Measurements from ENCODE around the gene EIF3D. TPM values are rescaled to one million over a fixed set of nuclear protein-coding genes. Genes with fewer than 3 reads are reported as not detected.
"Not testable (repeated sequence)": the region's sequence is repeated elsewhere in the genome, so short reads cannot be mapped to it uniquely, and the experiment has no call there.

EIF3D gene
- total and polyA plus RNA-seq, 4 experiments from 2014 or later: 137 to 228 (median 206) TPM

DNA sequence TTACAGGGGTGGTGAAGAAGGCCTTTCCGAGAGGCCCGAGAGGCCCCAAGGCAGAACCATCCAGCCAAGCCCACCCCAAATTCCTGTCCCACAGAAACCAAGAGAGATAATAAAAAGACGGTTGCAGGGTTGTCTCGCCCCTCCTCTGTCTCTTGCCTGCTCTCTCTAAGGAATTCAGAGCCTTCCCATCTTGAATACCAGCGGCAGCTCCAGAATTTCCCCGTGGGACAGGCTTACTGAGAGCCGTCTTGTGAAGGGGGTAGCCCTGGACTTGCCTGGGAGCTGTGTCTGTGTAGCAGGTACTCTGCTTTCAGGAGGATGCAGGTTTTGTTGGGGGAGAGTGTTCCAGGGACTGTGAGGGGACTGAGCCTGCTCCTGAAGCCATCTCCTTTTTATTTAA, 9.6 kb upstream of the EIF3D start:
- Histone ChIP-seq H3K9me3 (ENCODE audit: control insufficient read depth in 1 of 2, low read length in 2 of 2) (no peaks in the 10 kb centered on the region), H3K4me3 (ENCODE audit: low read length in 2 of 2) (no peak overlapping the region), H3K27ac (ENCODE audit: low read depth, low read length) (no peak overlapping the region), H3K4me1 (ENCODE audit: insufficient read depth, low read length) (peaks cover 6% of the 10 kb centered on the region), H3K36me3 (ENCODE audit: insufficient read depth, low read length) (no peaks in the 10 kb centered on the region), H3K27me3 (ENCODE audit: insufficient read depth, low read length) (no peaks in the 10 kb centered on the region)
- Mint-ChIP-seq H3K4me3 (no peak overlapping the region), H3K27ac (no peak overlapping the region), H3K4me1 (peaks cover 0 to 7% (median 6%) of the 10 kb centered on the region in 4 donors), H3K27me3 (no peaks in the 10 kb centered on the region), H3K9me3 (peaks cover 0 to 4% (median 0%) of the 10 kb centered on the region in 8 donors), H3K36me3 (no peaks in the 10 kb centered on the region)
- CTCF ChIA-PET (ENCODE audit: partially characterized antibody): no interaction called here
- DNase-seq: no peak
- intact Hi-C loops (cut with micrococcal nuclease): no loop called here
- POLR2A ChIA-PET (ENCODE audit: partially characterized antibody): interaction anchor here (1.0 kb wide), 1 partner anchor 10 kb away, joined by 4 read pairs; the partner anchor contains the start of gene EIF3D

- Mint-ChIP-seq H3K36me3 (no peaks in the 10 kb centered on the region), H3K4me3 (no peak overlapping the region), H3K27ac (no peak overlapping the region), H3K9me3 (peaks cover 0 to 4% (median 0%) of the 10 kb centered on the region in 8 donors), H3K27me3 (peaks cover 1% of the 10 kb centered on the region in 2 donors), H3K4me1 (peaks cover 0 to 2% (median 1%) of the 10 kb centered on the region in 4 donors)
- intact Hi-C loops (cut with micrococcal nuclease): no loop called here
- H3K9me3 ChIP-seq (ENCODE audit: control insufficient read depth in 1 of 2, low read length in 2 of 2): no peaks in the 10 kb centered on the region
- H3K4me3 ChIP-seq (ENCODE audit: low read length in 2 of 2): no peak overlapping the region
- peaks cover 1% of the 10 kb centered on the region for H3K4me1 ChIP-seq (ENCODE audit: insufficient read depth, low read length)
- CTCF ChIA-PET (ENCODE audit: partially characterized antibody): no interaction called here
- no peaks in the 10 kb centered on the region for H3K36me3 ChIP-seq (ENCODE audit: insufficient read depth, low read length)
- POLR2A ChIA-PET (ENCODE audit: partially characterized antibody): no interaction called here
- DNase-seq: no peak
- H3K27ac ChIP-seq (ENCODE audit: low read depth, low read length): no peak overlapping the region
- no peaks in the 10 kb centered on the region for H3K27me3 ChIP-seq (ENCODE audit: insufficient read depth, low read length)
Observed at GRCh38 chr22:36536717-36537116, 7.8 kb upstream of the EIF3D start.

DNA sequence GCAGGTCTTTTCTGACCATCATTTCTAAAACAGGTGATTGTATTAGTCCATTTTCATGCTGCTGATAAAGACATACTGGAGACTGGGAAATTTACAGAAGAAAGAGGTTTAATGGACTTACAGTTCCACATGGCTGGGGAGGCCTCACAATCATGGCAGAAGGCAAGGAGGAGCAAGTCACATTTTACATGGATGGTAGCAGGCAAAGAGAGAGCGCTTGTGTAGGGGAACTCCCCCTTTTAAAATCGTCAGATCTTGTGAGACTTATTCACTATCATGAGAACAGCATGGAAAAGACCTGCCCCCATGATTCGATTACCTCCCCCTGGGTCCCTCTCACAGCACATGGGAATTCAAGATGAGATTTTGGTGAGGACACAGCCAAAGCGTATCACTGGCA, 4.4 kb upstream of the EIF3D start:
- CTCF ChIA-PET (ENCODE audit: partially characterized antibody); H3K27me3 ChIP-seq (ENCODE audit: insufficient read depth, low read length); H3K36me3 ChIP-seq (ENCODE audit: insufficient read depth, low read length); H3K27ac ChIP-seq (ENCODE audit: low read depth, low read length); H3K27me3 Mint-ChIP-seq; H3K9me3 Mint-ChIP-seq; H3K27ac Mint-ChIP-seq; H3K4me3 ChIP-seq (ENCODE audit: low read length in 2 of 2); H3K9me3 ChIP-seq (ENCODE audit: control insufficient read depth in 1 of 2, low read length in 2 of 2); H3K36me3 Mint-ChIP-seq; POLR2A ChIA-PET (ENCODE audit: partially characterized antibody); DNase-seq; H3K4me3 Mint-ChIP-seq; intact Hi-C loops (cut with micrococcal nuclease): not testable (repeated sequence)
- H3K4me1 Mint-ChIP-seq: peaks cover 0 to 14% (median 2%) of the 10 kb centered on the region in 4 donors
- peaks cover 13% of the 10 kb centered on the region for H3K4me1 ChIP-seq (ENCODE audit: insufficient read depth, low read length)

GRCh38 chr22:36532466-36532865, 3.5 kb upstream of the EIF3D start:
- Histone ChIP-seq H3K9me3 (ENCODE audit: control insufficient read depth in 1 of 2, low read length in 2 of 2) (no peaks in the 10 kb centered on the region), H3K4me3 (ENCODE audit: low read length in 2 of 2) (no peak overlapping the region), H3K27me3 (ENCODE audit: insufficient read depth, low read length) (no peaks in the 10 kb centered on the region), H3K27ac (ENCODE audit: low read depth, low read length) (no peak overlapping the region), H3K4me1 (ENCODE audit: insufficient read depth, low read length) (peaks cover 20% of the 10 kb centered on the region), H3K36me3 (ENCODE audit: insufficient read depth, low read length) (no peaks in the 10 kb centered on the region)
- no peak for DNase-seq
- intact Hi-C loops (cut with micrococcal nuclease): no loop called here
- Mint-ChIP-seq H3K36me3 (peaks cover 0 to 6% of the 10 kb centered on the region in 2 donors), H3K9me3 (peaks cover 0 to 4% (median 0%) of the 10 kb centered on the region in 8 donors), H3K27me3 (peaks cover 1% of the 10 kb centered on the region in 2 donors), H3K4me1 (peaks cover 4 to 22% (median 6%) of the 10 kb centered on the region in 4 donors), H3K27ac (peak overlapping the region in 1 of 7 donors; percentile 15), H3K4me3 (peak overlapping the region in 1 of 8 donors; percentile 67)
- ChIA-PET CTCF (ENCODE audit: partially characterized antibody) (no interaction called here), POLR2A (ENCODE audit: partially characterized antibody) (no interaction called here)

GRCh38 chr22:36528341-36528740, 625 bp downstream of the EIF3D start:
- Mint-ChIP-seq H3K27ac (peak overlapping the region; percentile 95 to 99 (median 99)), H3K9me3 (peaks cover 0 to 3% (median 0%) of the 10 kb centered on the region in 8 donors), H3K4me1 (peaks cover 11 to 35% (median 16%) of the 10 kb centered on the region in 4 donors), H3K27me3 (peaks cover 1% of the 10 kb centered on the region in 2 donors), H3K4me3 (peak overlapping the region; percentile 89 to 97 (median 95)), H3K36me3 (peaks cover 34 to 46% of the 10 kb centered on the region in 2 donors)
- Histone ChIP-seq H3K4me3 (ENCODE audit: low read length in 2 of 2) (peak overlapping the region; percentile 79 to 94), H3K27ac (ENCODE audit: low read depth, low read length) (peak overlapping the region; percentile 87), H3K27me3 (ENCODE audit: insufficient read depth, low read length) (no peaks in the 10 kb centered on the region), H3K36me3 (ENCODE audit: insufficient read depth, low read length) (peaks cover 28% of the 10 kb centered on the region), H3K4me1 (ENCODE audit: insufficient read depth, low read length) (peaks cover 20% of the 10 kb centered on the region), H3K9me3 (ENCODE audit: control insufficient read depth in 1 of 2, low read length in 2 of 2) (no peaks in the 10 kb centered on the region)
- intact Hi-C loops (cut with micrococcal nuclease): loop anchor here (5.0 kb wide), 1 partner anchor 449 kb away; no protein-coding TSS in a partner anchor
- no peak for DNase-seq
- POLR2A ChIA-PET (ENCODE audit: partially characterized antibody): interaction anchor here (0.7 to 3.4 kb wide), 9 partner anchors 10 to 906 kb away, joined by 3 to 41 read pairs (median 4); partner anchors contain the start of genes APOL2, FOXRED2 and TXN2
- CTCF ChIA-PET (ENCODE audit: partially characterized antibody): interaction anchor here (0.7 to 1.0 kb wide), 2 partner anchors 16 to 17 kb away, joined by 3 read pairs; no protein-coding TSS in a partner anchor

GRCh38 chr22:36522662-36523061, 6.3 kb downstream of the EIF3D start:
- CTCF ChIA-PET (ENCODE audit: partially characterized antibody): interaction anchor here (1.2 kb wide), 1 partner anchor 11 kb away, joined by 3 read pairs; no protein-coding TSS in a partner anchor
- Mint-ChIP-seq H3K36me3 (peaks cover 65 to 90% of the 10 kb centered on the region in 2 donors), H3K9me3 (no peaks in the 10 kb centered on the region), H3K4me1 (peaks cover 6 to 15% (median 13%) of the 10 kb centered on the region in 4 donors), H3K27ac (no peak overlapping the region), H3K4me3 (no peak overlapping the region), H3K27me3 (no peaks in the 10 kb centered on the region)
- intact Hi-C loops (cut with micrococcal nuclease): no loop called here
- no peak overlapping the region for H3K4me3 ChIP-seq (ENCODE audit: low read length in 2 of 2)
- H3K27ac ChIP-seq (ENCODE audit: low read depth, low read length): no peak overlapping the region
- H3K27me3 ChIP-seq (ENCODE audit: insufficient read depth, low read length): no peaks in the 10 kb centered on the region
- POLR2A ChIA-PET (ENCODE audit: partially characterized antibody): interaction anchor here (2.0 to 3.2 kb wide), 2 partner anchors 12 to 15 kb away, joined by 5 to 8 read pairs; partner anchors contain the start of gene FOXRED2
- H3K4me1 ChIP-seq (ENCODE audit: insufficient read depth, low read length): peaks cover 1% of the 10 kb centered on the region
- H3K9me3 ChIP-seq (ENCODE audit: control insufficient read depth in 1 of 2, low read length in 2 of 2): no peaks in the 10 kb centered on the region
- H3K36me3 ChIP-seq (ENCODE audit: insufficient read depth, low read length): peaks cover 83% of the 10 kb centered on the region
- DNase-seq: no peak

DNA sequence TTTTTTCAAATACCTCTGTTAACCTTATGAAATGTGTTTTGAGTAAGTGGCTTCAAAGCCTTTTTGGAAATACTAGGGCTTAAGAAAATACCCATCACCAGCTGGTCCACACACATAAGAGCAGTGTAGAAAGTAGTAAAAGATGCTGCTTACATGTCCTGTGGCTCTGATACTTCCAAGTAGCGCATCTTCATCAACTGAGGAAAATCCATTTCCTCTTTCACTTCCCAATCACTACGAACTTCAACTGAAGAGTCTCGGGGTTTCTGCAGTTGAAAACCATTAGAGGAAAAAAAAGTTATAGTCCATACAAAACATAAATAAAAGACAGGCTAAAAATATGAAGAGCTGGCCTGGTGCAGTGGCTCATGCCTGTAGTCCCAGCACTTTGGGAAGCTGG, 8.5 kb downstream of the EIF3D start:
- CTCF ChIA-PET (ENCODE audit: partially characterized antibody): interaction anchor here (1.1 kb wide), 1 partner anchor 13 kb away, joined by 3 read pairs; no protein-coding TSS in a partner anchor
- Mint-ChIP-seq H3K36me3 (peaks cover 68 to 92% of the 10 kb centered on the region in 2 donors), H3K27me3 (no peaks in the 10 kb centered on the region), H3K9me3 (peaks cover 0 to 1% (median 0%) of the 10 kb centered on the region in 8 donors), H3K27ac (no peak overlapping the region), H3K4me3 (no peak overlapping the region), H3K4me1 (peaks cover 0 to 5% (median 3%) of the 10 kb centered on the region in 4 donors)
- Histone ChIP-seq H3K36me3 (ENCODE audit: insufficient read depth, low read length) (peaks cover 98% of the 10 kb centered on the region), H3K27me3 (ENCODE audit: insufficient read depth, low read length) (no peaks in the 10 kb centered on the region), H3K9me3 (ENCODE audit: control insufficient read depth in 1 of 2, low read length in 2 of 2) (no peaks in the 10 kb centered on the region), H3K27ac (ENCODE audit: low read depth, low read length) (no peak overlapping the region), H3K4me3 (ENCODE audit: low read length in 2 of 2) (no peak overlapping the region), H3K4me1 (ENCODE audit: insufficient read depth, low read length) (no peaks in the 10 kb centered on the region)
- no peak for DNase-seq
- intact Hi-C loops (cut with micrococcal nuclease): no loop called here
- POLR2A ChIA-PET (ENCODE audit: partially characterized antibody): no interaction called here
